Fibroblast of peridontal ligament (primary cell): ENCODE data around the gene ADRB1.

Experiments
- DNase-seq: peaks from one replicate; pipeline ENCODE4 v3.0.0-alpha.2; 2010; ENCODE audit errors: extremely low read depth

ADRB1 gene

GRCh38 chr10:114057855-114058254 is 14.2 kb downstream of the ADRB1 start:
- no peak for DNase-seq

- DNase-seq = no peak
These were observed 14.6 kb downstream of the ADRB1 start for GRCh38 chr10:114058297-114058696.

- no peak for DNase-seq
These were observed 15.9 kb downstream of the ADRB1 start for GRCh38 chr10:114059561-114059960.

GRCh38 chr10:114060456-114060855 is 16.8 kb downstream of the ADRB1 start:
- no peak for DNase-seq

- DNase-seq = no peak
These were observed 17.5 kb downstream of the ADRB1 start for GRCh38 chr10:114061148-114061547.

- no peak for DNase-seq
These were observed 18.1 kb downstream of the ADRB1 start for GRCh38 chr10:114061789-114062188.

GRCh38 chr10:114064151-114065048 is 20.7 kb downstream of the ADRB1 start:
- no peak for DNase-seq

- DNase-seq = no peak
These were observed 21.4 kb downstream of the ADRB1 start for GRCh38 chr10:114065049-114065435.

- peak; percentile 15 for DNase-seq
These were observed 24.5 kb downstream of the ADRB1 start for GRCh38 chr10:114068054-114068707.

GRCh38 chr10:114070710-114071109 is 27.0 kb downstream of the ADRB1 start:
- no peak for DNase-seq

- no peak for DNase-seq
These were observed 27.5 kb downstream of the ADRB1 start for GRCh38 chr10:114071178-114071577.

GRCh38 chr10:114073395-114074186 is 29.9 kb downstream of the ADRB1 start:
- DNase-seq = no peak

GRCh38 chr10:114075093-114075492 is 31.4 kb downstream of the ADRB1 start:
- DNase-seq = no peak

- DNase-seq = no peak
These were observed 33.7 kb downstream of the ADRB1 start for GRCh38 chr10:114077347-114077746.

GRCh38 chr10:114077815-114078219 is 34.2 kb downstream of the ADRB1 start:
- DNase-seq = no peak

- no peak for DNase-seq
These were observed 34.7 kb downstream of the ADRB1 start for GRCh38 chr10:114078346-114078745.

- no peak for DNase-seq
These were observed 35.8 kb downstream of the ADRB1 start for GRCh38 chr10:114079421-114079820.

- no peak for DNase-seq
These were observed 38.4 kb downstream of the ADRB1 start for GRCh38 chr10:114081911-114082583.

GRCh38 chr10:114083040-114083439 is 39.4 kb downstream of the ADRB1 start:
- no peak for DNase-seq

GRCh38 chr10:114084215-114084614 is 40.5 kb downstream of the ADRB1 start:
- DNase-seq = no peak

- DNase-seq = no peak
These were observed 43.6 kb downstream of the ADRB1 start for GRCh38 chr10:114087255-114087654.

- no peak for DNase-seq
These were observed 44.0 kb downstream of the ADRB1 start for GRCh38 chr10:114087655-114088054.
